Caco-2 (cell line): ENCODE results near the gene LYVE1. TPM values are rescaled to one million over a fixed set of nuclear protein-coding genes. Genes with fewer than 3 reads are reported as not detected.
A peak's percentile ranks its signal among the peaks of the same experiment; 100 is the strongest.

Experiments used
- BruUV-seq: library from RNA; stranded (reverse); fragments of 400-500 nt; replicated peaks from 2 replicates; lab custom pipeline; 2021; lab: Mats Ljungman, UMichigan
- CTCF ChIA-PET: fragments of 300-600 bp; sonication (Branson Sonifier 250); formaldehyde crosslinking; loops from one replicate; lab custom pipeline; 2022; ENCODE audit warnings: antibody characterized with exemption; lab: Charles Lee
- POLR2A ChIA-PET: fragments of 300-600 bp; sonication (Branson Sonifier 250); formaldehyde crosslinking; loops from one replicate; lab custom pipeline; 2022; ENCODE audit warnings: antibody characterized with exemption; lab: Charles Lee
- DNase-seq, 2 experiments: peaks; one replicate each; pipeline versions ENCODE4 v3.0.0 to v3.0.0-alpha.2; 2020 to 2022
- H3K27me3 ChIP-seq: replicated peaks from 2 replicates; pipeline ENCODE4 v1.6.0; 2011; ENCODE audit warnings: low read length; ENCODE audit not compliant: control insufficient read depth, insufficient read depth
- H3K36me3 ChIP-seq: 2 replicates; pipeline ENCODE4 v1.5.1; 2011; ENCODE audit warnings: low read length; ENCODE audit not compliant: control insufficient read depth, insufficient read depth
- H3K4me1 ChIP-seq: fragments of 250-450 bp; sonication (Bioruptor Pico); 2 replicates; pipeline ENCODE4 v1.5.1; 2020; ENCODE audit warnings: mild to moderate bottlenecking
- H3K4me3 ChIP-seq: 2 replicates; pipeline ENCODE4 v1.5.1; 2011; ENCODE audit warnings: low read depth, mild to moderate bottlenecking, control low read depth, low read length
- H3K9me3 ChIP-seq: fragments of 250-450 bp; sonication (Bioruptor Pico); 2 replicates; pipeline ENCODE4 v1.5.1; 2020; ENCODE audit warnings: mild to moderate bottlenecking, moderate library complexity
- H3K27ac Mint-ChIP-seq: one replicate; pipeline ENCODE4 v1.8.0; 2022; ENCODE audit warnings: mixed read lengths; ENCODE audit not compliant: unreplicated experiment
- H3K27me3 Mint-ChIP-seq: one replicate; pipeline ENCODE4 v1.8.0; 2022; ENCODE audit warnings: mixed read lengths; ENCODE audit not compliant: insufficient read depth, unreplicated experiment
- H3K36me3 Mint-ChIP-seq: one replicate; pipeline ENCODE4 v1.8.0; 2022; ENCODE audit warnings: mild to moderate bottlenecking, mixed read lengths; ENCODE audit not compliant: insufficient read depth, unreplicated experiment
- H3K4me1 Mint-ChIP-seq: one replicate; pipeline ENCODE4 v1.8.0; 2022; ENCODE audit warnings: low read depth, mixed read lengths; ENCODE audit not compliant: unreplicated experiment
- H3K4me3 Mint-ChIP-seq: one replicate; pipeline ENCODE4 v1.8.0; 2022; ENCODE audit warnings: mild to moderate bottlenecking, moderate library complexity, mixed read lengths; ENCODE audit not compliant: unreplicated experiment
- H3K9me3 Mint-ChIP-seq: one replicate; pipeline ENCODE4 v1.8.0; 2022; ENCODE audit warnings: mixed read lengths; ENCODE audit not compliant: unreplicated experiment
- intact Hi-C: fragments of 100-400 bp; cut with micrococcal nuclease; formaldehyde crosslinking; loops from one replicate; pipeline ENCODE4 v1.10.0; 2022; ENCODE audit not compliant: unreplicated experiment
- total RNA-seq: library from RNA; stranded (reverse); gene quantifications from 2 replicates; pipeline ENCODE4 v1.2.3, GENCODE V29; 2022
- TF ChIP-seq, protein P1 (sequence below), 2 experiments: fragments of 200-600 bp in 1 of 2; IDR thresholded peaks; 1 replicate in 1 of 2; 2 replicates in 1 of 2; pipeline versions ENCODE4 v1.5.1 to v1.8.0; 2011 to 2022; ENCODE audit warnings: antibody characterized with exemption in 1 of 2, control low read depth in 1 of 2, inconsistent platforms in 1 of 2, low read depth in 1 of 2, low read length in 1 of 2, mild to moderate bottlenecking in 1 of 2, moderate library complexity in 1 of 2; ENCODE audit not compliant: insufficient read depth in 1 of 2, severe bottlenecking in 1 of 2, unreplicated experiment in 1 of 2

LYVE1 gene
- total RNA-seq, 1 experiment from 2014 or later, result not detected

DNA sequence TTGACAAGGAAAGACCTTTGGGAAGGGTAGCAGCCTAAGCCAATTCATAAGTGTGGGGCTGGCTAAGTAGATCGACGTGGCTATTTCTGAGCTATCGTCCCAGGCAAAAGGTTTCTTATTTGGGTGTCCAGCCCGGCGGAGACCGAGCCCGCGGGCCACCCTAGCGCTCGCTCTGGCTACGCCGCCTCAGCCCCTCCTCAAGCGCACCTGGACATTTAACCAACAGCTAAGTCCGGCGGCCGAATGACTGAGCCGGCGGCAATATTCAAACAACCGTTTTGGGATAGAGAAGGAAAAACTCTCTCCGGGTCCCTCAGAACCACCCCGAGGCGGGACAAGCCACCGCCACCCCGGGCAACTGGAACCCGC lies 27.9 kb downstream of the LYVE1 start:
- H3K4me3 Mint-ChIP-seq, result peak overlapping the region; percentile 73
- Histone ChIP-seq H3K27me3 (no peaks in the 10 kb centered on the region), H3K4me1 (peaks cover 19% of the 10 kb centered on the region), H3K4me3 (peak overlapping the region; percentile 78), H3K9me3 (no peaks in the 10 kb centered on the region), H3K36me3 (no peaks in the 10 kb centered on the region)
- ChIA-PET CTCF (interaction anchor here (0.6 to 1.8 kb wide), 29 partner anchors 8 to 231 kb away, joined by 3 to 8 read pairs (median 3); partner anchors contain the start of genes AMPD3 and CTR9), POLR2A (interaction anchor here (0.7 to 1.2 kb wide), 7 partner anchors 13 to 269 kb away, joined by 3 to 7 read pairs (median 4); partner anchors contain the start of gene CTR9)
- no peaks in the 10 kb centered on the region for H3K9me3 Mint-ChIP-seq
- TF ChIP-seq, protein P1, sequence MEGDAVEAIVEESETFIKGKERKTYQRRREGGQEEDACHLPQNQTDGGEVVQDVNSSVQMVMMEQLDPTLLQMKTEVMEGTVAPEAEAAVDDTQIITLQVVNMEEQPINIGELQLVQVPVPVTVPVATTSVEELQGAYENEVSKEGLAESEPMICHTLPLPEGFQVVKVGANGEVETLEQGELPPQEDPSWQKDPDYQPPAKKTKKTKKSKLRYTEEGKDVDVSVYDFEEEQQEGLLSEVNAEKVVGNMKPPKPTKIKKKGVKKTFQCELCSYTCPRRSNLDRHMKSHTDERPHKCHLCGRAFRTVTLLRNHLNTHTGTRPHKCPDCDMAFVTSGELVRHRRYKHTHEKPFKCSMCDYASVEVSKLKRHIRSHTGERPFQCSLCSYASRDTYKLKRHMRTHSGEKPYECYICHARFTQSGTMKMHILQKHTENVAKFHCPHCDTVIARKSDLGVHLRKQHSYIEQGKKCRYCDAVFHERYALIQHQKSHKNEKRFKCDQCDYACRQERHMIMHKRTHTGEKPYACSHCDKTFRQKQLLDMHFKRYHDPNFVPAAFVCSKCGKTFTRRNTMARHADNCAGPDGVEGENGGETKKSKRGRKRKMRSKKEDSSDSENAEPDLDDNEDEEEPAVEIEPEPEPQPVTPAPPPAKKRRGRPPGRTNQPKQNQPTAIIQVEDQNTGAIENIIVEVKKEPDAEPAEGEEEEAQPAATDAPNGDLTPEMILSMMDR (IDR thresholded peaks at IDR 0.05; ENCODE audit: insufficient read depth in 1 of 2, low read depth in 1 of 2, low read length in 1 of 2, severe bottlenecking in 1 of 2, unreplicated experiment in 1 of 2), result no peak
- peaks cover 7% of the 10 kb centered on the region for H3K4me1 Mint-ChIP-seq
- H3K27me3 Mint-ChIP-seq, result no peaks in the 10 kb centered on the region
- intact Hi-C loops, result loop anchor here (5.0 kb wide), 2 partner anchors 52 to 117 kb away; no protein-coding TSS in a partner anchor
- no TSS peak for BruUV-seq
- H3K27ac Mint-ChIP-seq, result peak overlapping the region; percentile 79
- DNase-seq, result peak; percentile 59 to 68
- H3K36me3 Mint-ChIP-seq, result peaks cover 12% of the 10 kb centered on the region

DNA sequence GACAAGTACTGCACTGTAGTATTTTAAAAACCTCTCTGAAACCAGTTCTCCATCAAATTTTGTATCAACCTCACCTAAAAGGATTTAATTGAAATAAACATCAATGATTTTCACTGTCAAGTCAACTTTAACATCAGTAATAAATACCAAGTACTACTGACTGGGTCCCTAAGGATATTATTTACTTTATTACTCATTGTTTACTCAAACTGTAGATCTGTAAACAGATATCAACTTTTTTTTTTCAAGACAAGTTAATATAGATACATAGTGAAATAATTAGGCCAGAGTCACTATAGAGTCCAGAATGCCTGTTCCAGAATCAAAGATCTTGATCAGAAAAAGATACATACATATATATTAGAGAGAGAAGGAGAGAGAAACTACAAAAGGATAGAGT lies 29.1 kb downstream of the LYVE1 start:
- no peak overlapping the region for H3K27ac Mint-ChIP-seq
- CTCF ChIA-PET, result no interaction called here
- no peaks in the 10 kb centered on the region for H3K36me3 ChIP-seq

DNA sequence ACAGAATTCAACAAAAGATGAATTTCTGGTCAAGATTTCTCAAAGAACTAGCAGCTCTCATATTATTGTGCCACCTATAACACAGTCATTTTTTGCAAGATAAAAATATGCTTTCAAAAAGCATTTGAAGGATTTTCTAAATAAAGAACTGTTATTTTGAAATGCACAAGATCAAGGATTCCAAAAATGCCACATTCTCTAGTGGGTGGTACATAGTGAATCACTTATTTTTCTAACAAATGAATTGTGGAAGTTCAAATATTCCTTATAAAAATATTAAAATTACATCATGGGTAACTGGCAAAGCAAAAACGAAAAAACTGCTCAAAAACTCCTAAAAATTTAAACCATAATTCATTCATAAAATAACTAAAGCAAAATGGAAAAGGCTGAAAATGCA lies 29.5 kb downstream of the LYVE1 start:
- H3K9me3 Mint-ChIP-seq, result no peaks in the 10 kb centered on the region
- no peak overlapping the region for H3K27ac Mint-ChIP-seq
- no peak overlapping the region for H3K4me3 Mint-ChIP-seq
- Histone ChIP-seq H3K9me3 (no peaks in the 10 kb centered on the region), H3K27me3 (no peaks in the 10 kb centered on the region), H3K4me1 (peaks cover 19% of the 10 kb centered on the region), H3K4me3 (no peak overlapping the region), H3K36me3 (no peaks in the 10 kb centered on the region)
- ChIA-PET POLR2A (no interaction called here), CTCF (interaction anchor here (1.4 kb wide), 1 partner anchor 195 kb away, joined by 3 read pairs; no protein-coding TSS in a partner anchor)
- intact Hi-C loops, result no loop called here
- no peaks in the 10 kb centered on the region for H3K27me3 Mint-ChIP-seq
- no TSS peak for BruUV-seq
- TF ChIP-seq, protein P1 (IDR thresholded peaks at IDR 0.05; ENCODE audit: insufficient read depth in 1 of 2, low read depth in 1 of 2, low read length in 1 of 2, severe bottlenecking in 1 of 2, unreplicated experiment in 1 of 2), result no peak
- no peak for DNase-seq
- H3K4me1 Mint-ChIP-seq, result peaks cover 7% of the 10 kb centered on the region
- H3K36me3 Mint-ChIP-seq, result peaks cover 12% of the 10 kb centered on the region

More for the DNA sequence above, 29.1 kb downstream of the LYVE1 start:
- no peaks in the 10 kb centered on the region for H3K27me3 Mint-ChIP-seq
- H3K4me1 Mint-ChIP-seq, result peaks cover 7% of the 10 kb centered on the region
- Histone ChIP-seq H3K9me3 (no peaks in the 10 kb centered on the region), H3K4me3 (no peak overlapping the region), H3K27me3 (no peaks in the 10 kb centered on the region), H3K4me1 (peaks cover 19% of the 10 kb centered on the region)
- no peaks in the 10 kb centered on the region for H3K9me3 Mint-ChIP-seq
- BruUV-seq, result no TSS peak
- TF ChIP-seq, protein P1 (IDR thresholded peaks at IDR 0.05; ENCODE audit: insufficient read depth in 1 of 2, low read depth in 1 of 2, low read length in 1 of 2, severe bottlenecking in 1 of 2, unreplicated experiment in 1 of 2), result no peak
- DNase-seq, result no peak
- intact Hi-C loops, result no loop called here
- POLR2A ChIA-PET, result no interaction called here
- H3K36me3 Mint-ChIP-seq, result peaks cover 12% of the 10 kb centered on the region
- H3K4me3 Mint-ChIP-seq, result peak overlapping the region; percentile 73
